GM19463 (cell line): ENCODE results near the gene SLC20A1.
"Not testable (repeated sequence)": the region's sequence is repeated elsewhere in the genome, so short reads cannot be mapped to it uniquely, and the experiment has no call there.

Experiments
- ATAC-seq: cut with Tn5 transposase; IDR thresholded peaks from one replicate; pipeline ENCODE4 v1.9.1; 2021; ENCODE audit warnings: mild to moderate bottlenecking, moderate library complexity; ENCODE audit not compliant: unreplicated experiment

Gene SLC20A1

DNA sequence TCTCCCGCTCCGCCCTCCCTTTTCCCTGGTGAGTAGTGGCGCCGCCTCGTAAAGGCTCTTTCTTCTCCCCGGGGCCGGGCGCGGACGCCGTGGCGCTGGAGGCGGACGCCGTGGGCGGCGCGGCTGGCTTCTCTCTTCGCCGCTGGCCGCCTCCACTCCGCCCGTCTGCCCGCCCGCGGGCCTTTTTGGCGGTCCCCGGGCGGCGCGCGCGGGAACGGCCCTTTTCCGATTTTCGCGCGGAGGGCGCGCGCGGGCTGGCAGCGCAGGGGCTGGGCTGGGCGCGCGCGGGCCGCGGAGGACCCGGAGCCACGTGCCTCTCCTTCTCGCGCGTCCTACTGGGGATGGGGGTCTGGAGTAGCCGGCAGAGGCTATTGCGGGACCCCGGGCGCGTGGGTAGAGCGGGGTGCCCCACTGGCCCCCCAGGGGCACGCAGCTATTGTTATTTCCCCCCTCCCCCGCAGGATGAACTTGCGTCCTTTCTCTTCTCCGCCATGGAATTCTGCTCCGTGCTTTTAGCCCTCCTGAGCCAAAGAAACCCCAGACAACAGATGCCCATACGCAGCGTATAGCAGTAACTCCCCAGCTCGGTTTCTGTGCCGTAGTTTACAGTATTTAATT, 472 bp downstream of the SLC20A1 start:
- ATAC-seq, result peak; percentile 20

DNA sequence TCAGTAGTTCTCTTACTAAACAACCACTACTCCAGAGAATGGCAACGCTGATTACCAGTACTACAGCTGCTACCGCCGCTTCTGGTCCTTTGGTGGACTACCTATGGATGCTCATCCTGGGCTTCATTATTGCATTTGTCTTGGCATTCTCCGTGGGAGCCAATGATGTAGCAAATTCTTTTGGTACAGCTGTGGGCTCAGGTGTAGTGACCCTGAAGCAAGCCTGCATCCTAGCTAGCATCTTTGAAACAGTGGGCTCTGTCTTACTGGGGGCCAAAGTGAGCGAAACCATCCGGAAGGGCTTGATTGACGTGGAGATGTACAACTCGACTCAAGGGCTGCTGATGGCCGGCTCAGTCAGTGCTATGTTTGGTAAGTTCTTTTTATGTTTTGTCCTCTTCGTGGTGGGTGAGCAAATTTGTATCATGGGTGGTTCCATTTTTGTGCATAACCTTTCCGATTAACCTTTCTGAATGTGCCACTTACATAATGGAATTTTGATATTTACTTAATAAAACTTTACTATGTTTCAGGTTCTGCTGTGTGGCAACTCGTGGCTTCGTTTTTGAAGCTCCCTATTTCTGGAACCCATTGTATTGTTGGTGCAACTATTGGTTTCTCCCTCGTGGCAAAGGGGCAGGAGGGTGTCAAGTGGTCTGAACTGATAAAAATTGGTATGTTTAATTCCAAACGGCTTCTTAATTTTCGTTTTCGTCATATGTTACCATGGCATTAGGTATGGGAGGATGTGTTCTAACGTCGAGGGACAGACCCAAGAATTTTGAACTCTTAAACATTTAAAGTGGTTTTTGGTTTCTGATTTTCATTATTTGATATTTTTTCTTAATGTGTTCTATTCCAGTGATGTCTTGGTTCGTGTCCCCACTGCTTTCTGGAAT, 1.3 kb downstream of the SLC20A1 start:
- no peak for ATAC-seq

DNA sequence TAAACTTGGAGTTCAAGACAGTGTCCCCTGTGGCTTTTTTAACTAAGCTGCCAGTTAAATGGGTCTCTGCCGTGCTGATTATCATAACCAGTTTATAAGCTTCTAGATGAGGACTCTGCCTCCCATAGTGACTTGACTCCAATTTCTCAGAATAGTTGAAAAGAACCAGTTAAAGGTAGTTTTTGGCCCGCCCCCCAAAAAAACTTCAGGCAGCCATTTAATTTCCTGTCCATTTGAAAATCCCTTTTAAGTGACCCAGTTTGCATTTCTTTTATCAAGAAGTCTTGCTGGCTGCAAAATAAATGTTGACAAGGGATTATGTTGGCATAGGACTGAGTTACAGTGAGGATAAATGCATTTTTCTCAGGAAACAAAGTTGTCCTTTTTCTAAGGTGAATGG, 2.3 kb downstream of the SLC20A1 start:
- no peak for ATAC-seq

DNA sequence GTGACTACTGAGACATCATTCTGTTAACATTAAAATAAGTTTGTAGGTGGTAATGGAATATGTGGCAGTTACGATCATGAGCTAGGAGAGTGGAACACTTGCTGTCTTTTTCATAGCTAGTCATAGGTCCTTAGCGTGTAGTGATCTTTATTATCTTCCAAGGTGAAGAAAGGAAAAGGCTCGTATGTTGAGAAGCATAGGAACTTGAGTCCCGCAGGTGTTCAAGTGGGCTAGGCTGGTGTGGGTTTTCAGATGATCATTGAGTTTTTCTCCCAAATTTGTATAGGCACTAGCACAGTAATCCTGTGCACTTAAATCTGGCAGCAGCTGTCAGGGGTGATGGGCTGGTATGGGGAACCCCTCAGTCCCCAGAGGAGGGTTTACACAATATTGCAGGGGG, 10.9 kb downstream of the SLC20A1 start:
- no peak for ATAC-seq

DNA sequence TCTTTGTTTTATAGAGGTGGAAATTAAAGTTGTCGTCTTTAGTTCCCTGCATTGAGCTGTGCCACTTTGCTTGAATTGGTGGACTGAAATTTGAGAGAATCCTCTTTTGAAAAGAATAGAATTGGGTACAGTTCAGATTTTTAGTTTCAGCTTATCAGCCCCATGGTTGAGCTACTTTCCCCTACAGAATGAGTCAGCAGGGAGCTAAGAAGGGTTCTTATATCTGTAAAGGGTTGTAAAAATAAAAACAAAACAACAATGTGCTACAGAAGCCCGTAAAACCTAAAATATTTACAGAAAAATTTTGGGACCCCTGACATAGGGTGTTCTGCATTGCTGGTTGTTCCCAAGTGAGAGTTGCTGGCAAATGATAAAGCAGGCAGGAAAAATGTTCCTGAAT, 12.6 kb downstream of the SLC20A1 start:
- no peak for ATAC-seq

DNA sequence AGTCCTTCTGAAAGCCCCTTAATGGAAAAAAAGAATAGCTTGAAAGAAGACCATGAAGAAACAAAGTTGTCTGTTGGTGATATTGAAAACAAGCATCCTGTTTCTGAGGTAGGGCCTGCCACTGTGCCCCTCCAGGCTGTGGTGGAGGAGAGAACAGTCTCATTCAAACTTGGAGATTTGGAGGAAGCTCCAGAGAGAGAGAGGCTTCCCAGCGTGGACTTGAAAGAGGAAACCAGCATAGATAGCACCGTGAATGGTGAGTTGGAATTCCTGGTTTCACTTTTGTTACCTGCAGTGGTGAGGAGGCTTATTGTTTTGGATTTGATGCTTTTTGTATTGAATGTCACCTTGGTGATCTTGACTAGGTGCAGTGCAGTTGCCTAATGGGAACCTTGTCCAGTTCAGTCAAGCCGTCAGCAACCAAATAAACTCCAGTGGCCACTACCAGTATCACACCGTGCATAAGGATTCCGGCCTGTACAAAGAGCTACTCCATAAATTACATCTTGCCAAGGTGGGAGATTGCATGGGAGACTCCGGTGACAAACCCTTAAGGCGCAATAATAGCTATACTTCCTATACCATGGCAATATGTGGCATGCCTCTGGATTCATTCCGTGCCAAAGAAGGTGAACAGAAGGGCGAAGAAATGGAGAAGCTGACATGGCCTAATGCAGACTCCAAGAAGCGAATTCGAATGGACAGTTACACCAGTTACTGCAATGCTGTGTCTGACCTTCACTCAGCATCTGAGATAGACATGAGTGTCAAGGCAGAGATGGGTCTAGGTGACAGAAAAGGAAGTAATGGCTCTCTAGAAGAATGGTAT, 13.3 kb downstream of the SLC20A1 start:
- no peak for ATAC-seq

GRCh38 chr2:112660138-112660537, 14.4 kb downstream of the SLC20A1 start:
- ATAC-seq, result no peak

DNA sequence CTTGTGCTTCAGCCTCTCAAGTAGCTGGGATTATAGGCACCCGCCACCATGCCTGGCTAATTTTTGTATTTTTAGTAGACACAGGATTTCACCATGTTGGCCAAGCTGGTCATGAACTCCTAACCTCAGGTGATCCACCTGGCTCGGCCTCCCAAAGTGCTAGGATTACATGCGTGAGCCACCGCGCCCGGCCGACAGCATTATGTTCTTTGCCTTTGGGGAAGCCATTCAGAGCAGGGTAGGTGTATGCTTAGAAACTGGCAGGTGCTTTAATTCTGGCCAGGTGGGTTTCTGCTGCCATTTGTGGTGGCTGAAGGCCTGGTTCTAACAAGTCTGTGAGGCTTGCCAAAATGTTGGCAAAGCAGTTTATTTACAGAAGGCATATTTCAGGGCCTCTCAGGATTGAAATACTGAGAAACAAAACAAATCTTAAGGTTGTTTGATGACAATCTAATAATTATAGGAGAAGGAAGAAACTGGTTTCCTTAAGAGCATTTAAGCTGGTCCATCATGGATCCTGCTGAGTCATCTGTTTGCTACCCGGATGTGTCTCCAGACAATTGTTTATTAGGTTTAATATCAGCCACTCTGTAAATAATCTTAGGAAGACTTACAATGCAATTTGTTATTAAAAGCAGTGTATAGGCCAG, 16.0 kb downstream of the SLC20A1 start:
- no peak for ATAC-seq

- no peak for ATAC-seq
Measured at GRCh38 chr2:112662704-112663103, 17.0 kb downstream of the SLC20A1 start.

GRCh38 chr2:112664689-112665088, 18.9 kb downstream of the SLC20A1 start:
- ATAC-seq, result no peak

DNA sequence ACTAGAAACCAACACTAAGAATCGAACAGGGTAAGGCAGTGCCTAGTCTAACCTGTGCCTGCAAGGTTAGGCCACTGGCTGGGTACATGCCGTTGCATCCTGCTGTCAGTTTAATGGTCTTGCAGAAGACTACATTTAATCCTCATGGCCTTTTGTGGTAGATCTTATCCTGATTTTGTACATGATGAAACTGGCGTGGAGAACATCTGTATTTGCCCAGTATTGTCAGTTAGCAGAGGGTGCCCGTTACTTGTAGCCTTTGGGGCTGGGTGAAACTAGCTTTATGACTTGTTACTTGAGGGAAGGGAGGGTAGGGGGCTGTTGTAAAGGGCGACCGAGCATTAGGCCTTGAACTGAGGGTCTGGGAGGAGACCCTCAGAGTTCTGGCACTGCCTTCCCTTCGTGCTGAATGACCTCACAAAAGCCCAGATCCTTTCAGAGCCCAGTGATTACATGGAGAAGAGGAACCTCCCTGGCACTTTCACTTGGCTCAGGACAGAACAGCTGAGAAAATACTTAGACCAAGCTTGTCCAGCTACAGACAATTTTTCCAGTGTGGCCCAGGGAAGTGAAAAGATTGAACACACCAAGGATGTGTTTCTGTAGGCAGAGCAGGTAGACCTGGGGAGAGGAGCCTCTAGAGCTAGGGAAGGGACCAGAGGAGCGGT, 19.5 kb downstream of the SLC20A1 start:
- no peak for ATAC-seq

DNA sequence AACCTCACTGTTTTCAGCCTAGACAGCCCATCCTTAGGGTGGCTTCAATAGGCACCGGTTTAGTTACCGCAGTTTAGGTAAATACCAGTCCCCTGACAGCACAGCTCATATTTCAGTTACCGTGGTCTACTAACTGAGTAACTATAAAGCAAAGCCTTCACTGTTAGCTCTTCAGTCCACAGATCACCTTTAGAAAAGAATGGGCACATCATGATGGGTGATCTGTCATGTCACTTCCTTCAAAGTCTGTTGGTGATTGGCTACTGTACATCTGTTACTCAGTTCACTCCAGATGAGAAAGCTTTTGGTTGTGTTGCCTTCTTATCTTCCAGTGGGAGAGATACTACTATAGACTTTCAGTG, 21.0 kb downstream of the SLC20A1 start:
- no peak for ATAC-seq

GRCh38 chr2:112667540-112667939, 21.8 kb downstream of the SLC20A1 start:
- ATAC-seq, result not testable (repeated sequence)

DNA sequence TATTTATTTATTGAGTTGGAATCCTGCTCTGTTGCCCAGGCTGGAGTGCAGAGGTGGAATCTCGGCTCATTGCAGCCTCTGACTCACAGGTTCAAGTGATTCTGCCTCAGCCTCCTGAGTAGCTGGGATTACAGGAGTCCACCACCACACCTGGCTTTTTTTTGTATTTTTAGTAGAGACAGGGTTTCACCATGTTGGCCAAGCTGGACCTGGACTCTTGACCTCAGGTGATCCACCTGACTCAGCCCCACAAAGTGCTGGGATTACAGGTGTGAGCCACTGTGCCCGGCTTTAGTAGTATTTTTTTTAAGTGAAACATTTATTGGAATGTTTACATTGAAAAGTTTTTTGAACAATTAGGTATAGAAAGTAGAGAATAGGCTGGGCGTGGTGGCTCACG, 23.9 kb downstream of the SLC20A1 start:
- no peak for ATAC-seq

- no peak for ATAC-seq
Measured at GRCh38 chr2:112670252-112671022, 24.7 kb downstream of the SLC20A1 start.

- no peak for ATAC-seq
Measured at GRCh38 chr2:112671801-112672200, 26.1 kb downstream of the SLC20A1 start.

DNA sequence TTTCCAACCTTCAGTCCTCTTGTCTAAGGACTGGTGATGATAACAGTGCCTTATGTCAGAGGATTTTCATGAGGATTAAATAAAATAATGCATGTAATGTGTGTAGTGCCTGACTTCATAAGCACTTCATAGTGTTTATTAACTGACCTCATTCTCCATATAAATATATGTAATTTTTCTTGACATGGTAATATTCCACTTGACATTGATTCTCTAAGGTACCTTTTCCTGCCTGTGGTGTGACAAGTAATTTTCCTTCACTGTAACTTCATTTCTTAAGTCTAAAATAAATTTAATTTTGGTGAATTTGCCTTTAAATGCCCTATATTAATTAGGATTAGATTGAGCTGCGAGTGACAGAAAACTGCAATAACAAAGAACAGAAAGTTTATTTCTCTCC, 27.3 kb downstream of the SLC20A1 start:
- ATAC-seq, result no peak

GRCh38 chr2:112674229-112674628, 28.5 kb downstream of the SLC20A1 start:
- ATAC-seq, result no peak

DNA sequence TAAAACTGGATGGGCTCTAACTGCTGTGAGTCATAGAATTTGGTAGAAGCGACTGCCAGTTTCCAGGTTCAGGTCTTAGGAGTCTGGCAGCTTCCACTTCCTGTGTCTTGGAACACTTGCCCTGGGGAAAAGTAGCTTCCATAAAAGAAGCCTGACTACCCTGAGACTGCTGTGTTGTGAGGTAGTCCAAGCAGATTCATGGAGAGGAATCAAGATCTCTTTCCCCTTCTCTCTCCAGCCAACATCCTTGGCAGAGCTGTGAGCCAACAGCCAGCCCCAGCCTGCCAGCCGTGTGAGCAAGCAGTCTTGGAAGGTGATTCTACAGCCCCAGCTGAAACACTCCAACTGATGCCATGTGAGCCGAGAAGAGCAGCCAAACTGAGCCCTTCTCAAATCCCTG, 33.7 kb downstream of the SLC20A1 start:
- ATAC-seq, result no peak

DNA sequence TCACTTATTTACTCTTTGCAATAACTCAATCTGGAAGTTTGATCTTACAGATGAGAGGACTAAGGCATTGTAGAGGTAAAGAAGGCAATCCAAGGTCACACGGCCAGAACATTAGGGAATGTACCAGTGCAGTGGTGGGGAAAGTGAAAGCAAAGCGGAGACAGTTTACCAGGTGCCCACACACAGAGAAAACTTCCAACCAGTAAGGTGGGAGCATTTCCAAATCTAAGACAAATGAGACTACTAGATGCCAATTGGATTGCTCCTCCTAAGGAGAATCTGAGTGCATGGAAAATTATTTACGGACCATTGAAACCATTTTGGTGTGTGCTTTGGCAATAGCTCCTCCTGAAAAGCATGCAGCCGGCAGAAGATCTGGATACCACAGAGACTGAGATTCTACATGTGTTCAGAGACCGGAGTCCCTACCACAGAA, 34.9 kb downstream of the SLC20A1 start:
- no peak for ATAC-seq
